Suppressor macrophage (primary cell): Measurements from ENCODE around the gene PIGC.

ENCODE experiments used
- DNase-seq, 4 experiments: peaks; one replicate each; pipeline ENCODE4 v3.0.0-alpha.2; 2020 to 2022

The PIGC gene

GRCh38 chr1:172429331-172430127 is 14.3 kb downstream of the PIGC start:
- peak; percentile 70 to 73 (median 73) for DNase-seq

GRCh38 chr1:172427191-172427590 is 16.7 kb downstream of the PIGC start:
- DNase-seq, result no peak

GRCh38 chr1:172425339-172425738 is 18.5 kb downstream of the PIGC start:
- no peak for DNase-seq

GRCh38 chr1:172423336-172423735 is 20.5 kb downstream of the PIGC start:
- no peak for DNase-seq

- DNase-seq, result no peak
These were observed 21.8 kb downstream of the PIGC start for GRCh38 chr1:172421974-172422604.

DNA sequence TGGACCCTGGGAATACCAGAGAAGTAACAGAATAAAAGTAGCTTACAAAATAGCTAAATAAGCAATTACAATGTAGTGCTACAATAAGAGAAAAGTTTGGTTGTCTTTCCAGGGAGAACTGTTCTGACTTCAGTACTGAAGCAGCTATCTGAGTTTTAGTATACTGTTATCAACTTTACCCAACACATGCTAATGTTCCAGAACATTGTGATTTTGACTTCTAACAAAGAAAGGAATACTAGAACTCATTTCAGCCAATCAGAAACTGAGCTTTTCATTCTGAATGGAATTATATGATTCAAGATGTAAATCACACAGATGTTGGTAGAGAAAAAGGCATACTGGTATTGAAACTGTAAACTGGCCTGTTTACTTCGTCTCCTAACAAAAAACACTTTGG is 23.5 kb downstream of the PIGC start, which contains the start of gene C1orf105:
TSS of gene C1orf105 (plus strand) at position 301 of the 400 bp plus-strand sequence. CDS start 201 bp downstream, outside the sequence.
- no peak for DNase-seq

- no peak for DNase-seq
These were observed 26.3 kb downstream of the PIGC start for GRCh38 chr1:172417557-172417956.

DNA sequence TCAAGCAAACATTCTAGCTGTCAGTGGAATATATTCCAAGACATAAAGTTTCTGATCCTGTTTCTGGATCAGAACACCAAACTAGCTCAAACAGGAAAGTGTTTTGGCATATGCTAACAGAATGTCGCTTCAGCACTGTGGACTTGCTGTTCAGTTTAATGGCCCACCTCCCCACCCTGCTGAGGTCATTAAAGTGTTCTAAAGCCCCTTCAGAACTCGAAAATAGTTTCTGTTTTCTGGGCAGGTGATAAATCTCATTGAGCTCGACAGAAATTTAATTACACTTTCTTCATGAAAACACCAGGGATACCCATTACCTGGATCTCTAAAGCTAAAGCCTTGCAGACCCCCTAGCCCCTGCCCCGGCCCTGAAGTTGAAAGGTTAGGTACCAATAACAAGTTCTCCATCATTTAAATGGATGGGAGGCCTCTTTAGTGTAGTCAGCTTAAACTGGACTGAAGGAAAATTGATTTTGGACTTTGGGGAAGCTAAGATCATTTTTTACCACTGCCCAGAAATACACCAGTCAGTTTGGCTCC is 27.3 kb downstream of the PIGC start:
- no peak for DNase-seq

DNA sequence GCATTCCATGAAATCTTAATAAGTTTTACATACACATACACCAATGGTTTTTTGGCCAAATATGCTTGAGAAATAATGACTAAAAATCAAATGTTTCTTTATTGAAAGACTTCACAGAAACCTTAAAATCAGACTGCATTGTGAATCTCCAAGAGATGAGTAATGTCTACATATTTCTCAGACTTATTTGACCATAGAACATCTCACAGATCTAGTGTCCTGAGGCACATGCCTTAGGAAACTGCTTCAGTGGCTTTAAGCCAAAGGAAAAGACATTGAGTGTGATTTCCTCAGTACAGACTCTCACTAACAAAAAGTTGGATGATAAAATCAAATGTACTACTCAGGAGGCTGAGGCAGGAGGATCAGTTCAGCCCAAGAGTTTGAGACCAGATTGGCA is 29.5 kb downstream of the PIGC start:
- DNase-seq, result no peak

DNA sequence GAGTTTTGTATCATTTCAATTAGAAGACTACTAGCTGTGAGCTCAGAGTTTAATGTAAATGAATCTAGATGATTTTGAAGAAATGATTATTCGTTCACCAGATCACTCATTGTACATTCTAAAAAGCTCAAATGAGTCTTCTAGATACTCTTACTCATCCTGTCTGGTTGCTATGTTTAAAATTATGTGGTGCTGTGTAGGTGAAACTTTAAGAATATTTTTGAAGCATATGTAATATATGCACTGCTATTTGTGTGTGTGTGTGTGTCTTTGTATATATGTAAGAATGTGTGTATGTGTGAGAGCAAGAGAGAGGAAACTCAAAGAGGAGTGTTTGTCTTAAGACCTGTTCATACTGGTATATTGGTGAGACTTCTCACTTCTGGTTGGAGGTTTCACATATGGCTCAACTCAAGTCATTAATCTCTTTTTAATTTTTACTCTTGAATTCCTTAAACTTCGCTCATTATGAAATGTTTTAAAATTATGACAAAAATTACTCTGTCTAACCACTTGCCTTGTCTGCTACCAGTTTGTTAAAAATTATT is 32.0 kb downstream of the PIGC start:
- DNase-seq, result no peak

DNA sequence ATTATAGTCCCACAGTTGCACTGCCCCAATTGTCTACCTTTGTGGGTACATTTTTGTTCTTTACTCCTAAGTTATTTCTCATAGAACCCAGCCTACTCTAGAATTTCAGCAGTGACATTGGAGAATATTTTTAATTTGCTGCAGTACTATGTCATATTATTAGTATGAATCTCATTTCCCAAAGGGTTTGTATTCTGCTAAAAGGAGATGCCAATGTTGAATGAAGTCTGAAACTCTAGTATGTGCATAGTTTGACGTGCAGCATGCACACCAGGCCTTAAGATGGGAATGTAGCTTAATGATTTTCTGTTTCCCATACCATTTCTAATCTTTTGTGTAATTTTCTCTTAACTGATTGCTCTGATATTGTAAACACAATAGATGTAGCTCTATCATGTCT is 33.8 kb downstream of the PIGC start:
- no peak for DNase-seq

GRCh38 chr1:172408958-172409357 is 34.9 kb downstream of the PIGC start:
- no peak for DNase-seq

- no peak for DNase-seq
These were observed 36.9 kb downstream of the PIGC start for GRCh38 chr1:172406968-172407367.

DNA sequence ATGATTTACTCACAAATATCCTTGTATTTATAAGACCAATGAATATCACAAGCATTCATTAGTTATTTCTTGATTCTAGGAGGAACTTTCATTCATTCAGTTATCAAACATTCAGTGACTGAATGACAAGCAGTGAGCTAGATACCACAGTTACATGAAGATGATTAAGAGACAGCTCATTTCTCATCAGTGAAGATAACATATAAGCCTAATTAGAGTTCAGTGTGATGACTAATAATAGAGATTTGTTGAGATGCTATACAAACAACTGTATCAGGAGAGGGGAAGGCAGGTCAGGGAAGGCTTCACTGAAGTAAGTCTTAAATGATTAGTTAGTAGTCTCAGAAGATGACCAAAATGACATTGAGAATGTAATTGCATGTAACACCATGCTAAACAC is 38.0 kb downstream of the PIGC start:
- DNase-seq, result no peak

- DNase-seq, result no peak
These were observed 39.7 kb downstream of the PIGC start for GRCh38 chr1:172404121-172404520.

DNA sequence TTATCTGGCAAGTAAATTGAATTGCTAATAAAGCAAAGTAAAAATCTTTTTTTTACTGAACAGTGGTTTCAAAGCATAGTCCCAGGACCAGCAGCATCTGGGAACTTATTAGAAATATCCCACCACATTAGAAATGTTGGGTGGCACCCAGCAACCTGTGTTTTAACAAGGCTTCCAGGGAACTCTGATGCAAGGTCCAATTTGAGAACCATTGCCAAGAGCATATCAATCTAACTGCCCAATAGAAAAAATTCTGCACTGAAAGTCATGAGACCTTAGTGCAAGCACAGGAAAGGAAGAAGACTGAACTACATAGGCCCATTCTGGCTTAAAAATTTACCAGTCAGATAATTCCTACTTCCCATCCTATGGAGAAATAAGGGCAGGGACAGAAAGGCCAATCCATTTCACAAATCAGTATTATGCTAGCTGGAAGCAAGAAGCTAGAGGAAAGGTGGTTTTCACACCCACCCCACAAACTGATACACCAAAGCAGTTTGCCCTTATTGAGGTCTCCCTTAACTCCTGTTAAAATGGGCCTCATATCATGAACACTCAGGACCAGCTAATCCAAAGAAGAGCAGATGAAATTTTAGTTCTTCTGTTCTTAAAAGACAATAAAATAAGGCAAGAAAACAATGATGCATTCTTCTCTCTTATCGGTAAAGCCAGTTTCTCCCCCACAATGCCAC is 40.8 kb downstream of the PIGC start:
- DNase-seq, result no peak

GRCh38 chr1:172401892-172402291 is 42.0 kb downstream of the PIGC start:
- DNase-seq, result no peak

- DNase-seq, result no peak
These were observed 42.4 kb downstream of the PIGC start for GRCh38 chr1:172401477-172401876.

DNA sequence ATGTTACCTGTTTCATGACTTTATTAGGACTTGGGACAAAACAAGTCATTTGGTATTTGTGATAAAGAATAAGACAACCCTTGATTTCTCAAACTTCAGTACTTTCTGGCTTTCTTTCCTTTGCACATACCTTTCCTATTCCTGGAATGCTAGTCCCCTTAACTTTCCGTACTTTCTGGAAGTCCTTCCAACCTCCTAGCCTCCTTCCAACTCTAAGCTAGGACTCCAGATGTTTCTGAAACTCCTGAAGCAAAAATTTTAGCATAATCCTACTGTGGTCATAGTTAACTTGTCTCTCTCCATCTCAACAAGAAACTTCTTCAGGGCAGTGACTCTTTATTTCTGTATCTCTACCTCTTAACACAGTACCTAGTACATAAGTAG is 43.2 kb downstream of the PIGC start:
- DNase-seq, result no peak

DNA sequence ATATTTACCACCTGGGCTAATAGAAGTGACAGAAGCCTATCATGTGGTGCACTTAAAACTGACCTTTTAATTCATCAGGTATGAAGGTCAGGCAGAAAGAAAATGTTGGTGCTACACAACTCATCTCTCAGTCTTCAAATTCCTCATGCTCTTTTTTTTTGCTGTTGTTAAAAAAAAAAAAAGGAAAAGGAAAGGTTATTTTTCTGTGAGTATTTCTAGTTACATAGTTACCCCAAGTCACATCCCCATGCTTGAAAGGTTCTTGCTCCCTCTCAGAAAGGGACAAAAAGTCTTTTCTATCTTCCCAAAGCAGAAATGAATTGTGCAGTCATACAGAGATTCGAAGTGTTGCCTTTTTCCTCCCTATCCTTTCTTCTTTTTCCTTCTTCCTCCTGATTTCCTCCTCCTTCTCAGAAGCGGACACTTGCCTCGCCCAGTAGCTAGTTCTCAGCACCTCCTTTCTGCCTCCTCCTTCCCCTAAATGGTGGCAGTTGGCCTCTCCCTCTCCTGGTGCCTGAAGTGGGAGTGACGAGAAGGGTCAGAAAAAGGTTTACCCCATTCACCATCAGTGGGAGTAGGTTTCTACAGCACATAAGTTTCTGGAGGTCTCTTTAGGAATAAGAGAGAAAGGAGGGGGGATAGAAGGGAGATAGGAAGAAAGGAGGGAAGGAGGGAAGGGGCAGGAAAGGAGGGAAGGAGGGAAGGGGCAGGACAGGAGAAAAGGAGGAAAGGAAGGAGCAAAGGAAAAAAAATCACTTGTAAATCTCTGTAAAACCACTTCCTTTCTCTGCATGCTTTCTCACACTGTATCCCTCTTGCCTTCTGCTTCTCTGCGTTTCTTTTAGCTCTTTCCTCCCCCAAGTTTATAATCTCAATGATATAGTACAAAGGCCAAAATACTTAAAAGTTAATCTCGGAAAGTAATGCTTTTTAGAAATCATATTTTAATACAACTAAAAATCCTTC is 43.8 kb downstream of the PIGC start:
- no peak for DNase-seq

DNA sequence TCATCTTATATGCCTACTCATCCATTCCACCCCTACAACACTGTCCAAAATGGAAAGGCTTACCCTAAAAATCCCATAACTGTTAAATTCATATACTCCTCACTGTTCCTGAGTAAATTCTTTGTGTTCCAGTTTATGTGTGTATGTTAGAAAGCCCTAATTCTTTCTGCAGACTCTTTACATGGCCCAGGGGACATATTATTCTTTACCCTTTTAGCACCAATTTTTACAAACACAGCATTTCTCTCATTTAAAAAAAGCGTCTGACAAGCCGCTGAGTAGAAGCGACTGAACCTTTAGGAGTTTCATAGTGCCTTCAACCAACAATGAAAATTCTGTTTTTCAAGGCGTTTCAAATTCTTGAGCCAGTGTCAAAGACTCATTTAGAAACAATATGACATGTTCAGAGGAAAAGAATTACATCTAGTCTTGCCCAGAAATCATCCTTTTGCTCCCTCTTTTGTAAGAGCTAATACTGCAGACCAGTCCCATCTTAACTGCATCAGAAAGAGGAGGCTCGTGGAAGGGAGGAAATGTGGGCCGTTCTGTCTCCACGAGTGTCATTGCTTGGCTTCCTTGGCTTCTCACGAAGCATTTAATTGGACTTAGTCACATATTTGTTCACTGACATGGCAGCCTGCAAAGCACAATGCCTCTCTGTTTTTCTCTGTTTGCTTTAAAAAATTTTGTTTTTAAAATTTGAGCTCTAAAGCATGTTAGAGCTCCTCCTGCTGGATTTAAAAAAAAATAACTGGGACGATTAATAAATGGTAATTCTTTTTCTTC is 44.7 kb downstream of the PIGC start:
- peak; percentile 24 to 77 (median 53) for DNase-seq
